HepG2 (cell line): ENCODE data around the gene HAT1. TPM values are rescaled to one million over a fixed set of nuclear protein-coding genes. Genes with fewer than 3 reads are reported as not detected.
A peak's percentile ranks its signal among the peaks of the same experiment; 100 is the strongest.

Source experiments
- AGO1 ChIP-seq: fragments of 200-400 bp; formaldehyde crosslinking; IDR thresholded peaks from 2 replicates; pipeline ENCODE4 v1.6.1; 2017; ENCODE audit warnings: mild to moderate bottlenecking, low read depth, low read length, moderate library complexity; ENCODE audit not compliant: poor library complexity, severe bottlenecking
- ATF7-NPFF ChIP-seq: sonication (generic); formaldehyde crosslinking; IDR thresholded peaks from 2 replicates; pipeline ENCODE4 v1.8.1; 2023; ENCODE audit warnings: mild to moderate bottlenecking, low read depth, missing genetic modification reagents, moderate library complexity
- HINFP ChIP-seq: sonication (generic); formaldehyde crosslinking; IDR thresholded peaks from 2 replicates; pipeline ENCODE4 v1.4.0; 2020; ENCODE audit warnings: low read depth, mild to moderate bottlenecking, missing genetic modification reagents
- IKZF4 ChIP-seq: sonication (generic); formaldehyde crosslinking; IDR thresholded peaks from 2 replicates; pipeline ENCODE4 v1.5.1; 2020; ENCODE audit warnings: borderline replicate concordance, mild to moderate bottlenecking, low read depth, missing genetic modification reagents; ENCODE audit errors: not compliant biosample characterization
- MTA1 ChIP-seq: sonication (generic); formaldehyde crosslinking; IDR thresholded peaks from 2 replicates; pipeline ENCODE4 v1.4.0; 2020; ENCODE audit warnings: missing genetic modification reagents, mild to moderate bottlenecking, borderline replicate concordance
- NFE2 ChIP-seq: sonication (generic); formaldehyde crosslinking; IDR thresholded peaks from 2 replicates; pipeline ENCODE4 v1.4.0; 2020; ENCODE audit warnings: missing genetic modification reagents
- NR2C2 ChIP-seq: sonication (generic); formaldehyde crosslinking; IDR thresholded peaks from 2 replicates; pipeline ENCODE4 v1.4.0; 2020; ENCODE audit warnings: missing genetic modification reagents, mild to moderate bottlenecking, moderate library complexity, borderline replicate concordance
- PREB ChIP-seq: sonication (generic); formaldehyde crosslinking; IDR thresholded peaks from 2 replicates; pipeline ENCODE4 v1.4.0; 2020; ENCODE audit warnings: missing genetic modification reagents
- RELA ChIP-seq: sonication (generic); formaldehyde crosslinking; IDR thresholded peaks from 2 replicates; pipeline ENCODE4 v1.4.0; 2020; ENCODE audit warnings: missing genetic modification reagents
- SMC3 ChIP-seq: IDR thresholded peaks from 2 replicates; pipeline ENCODE4 v1.6.1; 2011; ENCODE audit warnings: low read length, improper control_type of control experiment
- SP140L ChIP-seq: sonication (generic); formaldehyde crosslinking; IDR thresholded peaks from 2 replicates; pipeline ENCODE4 v1.4.0; 2020; ENCODE audit warnings: missing genetic modification reagents, borderline replicate concordance
- ZBTB1 ChIP-seq: sonication (generic); formaldehyde crosslinking; IDR thresholded peaks from 2 replicates; pipeline ENCODE4 v1.4.0; 2020; ENCODE audit warnings: missing genetic modification reagents, borderline replicate concordance
- ZBTB14 ChIP-seq: sonication (generic); formaldehyde crosslinking; IDR thresholded peaks from 2 replicates; pipeline ENCODE4 v1.4.0; 2020; ENCODE audit warnings: missing genetic modification reagents
- ZBTB25 ChIP-seq: IDR thresholded peaks from 2 replicates; pipeline ENCODE4 v1.6.1; 2018; ENCODE audit warnings: missing genetic modification reagents
- ZFY ChIP-seq: sonication (generic); formaldehyde crosslinking; IDR thresholded peaks from 2 replicates; pipeline ENCODE4 v1.4.0; 2020; ENCODE audit warnings: missing genetic modification reagents
- ZMAT3 ChIP-seq: sonication (generic); formaldehyde crosslinking; conservative IDR thresholded peaks from 2 replicates; pipeline ENCODE4 v1.7.0; 2021; ENCODE audit warnings: missing genetic modification reagents
- ZNF251 ChIP-seq: sonication (generic); formaldehyde crosslinking; IDR thresholded peaks from 2 replicates; pipeline ENCODE4 v1.9.0; 2021; ENCODE audit warnings: mild to moderate bottlenecking, missing genetic modification reagents
- ZNF296 ChIP-seq: sonication (generic); formaldehyde crosslinking; conservative IDR thresholded peaks from 2 replicates; pipeline ENCODE4 v1.5.0; 2020; ENCODE audit warnings: mild to moderate bottlenecking, missing genetic modification reagents
- ZNF546 ChIP-seq: sonication (generic); formaldehyde crosslinking; conservative IDR thresholded peaks from 2 replicates; pipeline ENCODE4 v1.8.1; 2023; ENCODE audit warnings: mild to moderate bottlenecking, missing genetic modification reagents
- ZNF644 ChIP-seq: IDR thresholded peaks from 2 replicates; pipeline ENCODE4 v1.6.1; 2016; ENCODE audit warnings: low read depth
- polyA plus RNA-seq, 8 experiments: library from polyadenylated mRNA; depleted of rRNA in 3 of 8; stranded (reverse) in 7 of 8; unstranded in 1 of 8; fragments of >200 nt; fragmentation: Illumina TruSeq in 4 of 8; extraction: Trizol in 4 of 8; gene quantifications; 2 replicates each; pipeline versions ENCODE4 v1.2.1 to v1.2.3, GENCODE V29; 2011 to 2016; ENCODE audit warnings: low read depth in 4 of 8, missing spikeins in 1 of 8, mixed read lengths in 1 of 8; ENCODE audit not compliant: insufficient read depth in 1 of 8
- total RNA-seq, 5 experiments: library from RNA; depleted of rRNA; stranded (reverse); fragments of >200 nt; fragmentation: Illumina TruSeq; extraction: Trizol; gene quantifications; 2 replicates each; pipeline ENCODE4 v1.2.3, GENCODE V29; 2016; ENCODE audit warnings: low read depth in 1 of 5

HAT1 gene
- total and polyA plus RNA-seq, 2 of the 13 experiments (the other 11 are each of a cell fraction or from before 2014, with no cell fraction given): 45.4 to 119 TPM

GRCh38 chr2:171999604-172000469, 77.6 kb downstream of the HAT1 start, which contains the start of gene METAP1D (continued):
- TF ChIP-seq ZFY (peak; percentile 82), ZBTB14 (CRISPR knock-in tag) (peak; percentile 97), ATF7-NPFF (CRISPR knock-in tag) (peak; percentile 99), ZNF644 (CRISPR knock-in tag) (peak; percentile 67; the same call in 1 of the 2 replicates), ZBTB25 (CRISPR knock-in tag) (peak; percentile 86), ZMAT3 (CRISPR knock-in tag) (peak; percentile 96), ZNF546 (CRISPR knock-in tag) (peak; percentile 98), MTA1 (CRISPR knock-in tag) (peak; percentile 97), HINFP (CRISPR knock-in tag) (peak; percentile 95), AGO1 (peak; percentile 40), SMC3 (no peak), IKZF4 (CRISPR knock-in tag) (peak; percentile 97), PREB (CRISPR knock-in tag) (peak; percentile 90; the same call in 1 of the 2 replicates), ZNF296 (CRISPR knock-in tag) (0 out of 2 replicates have a peak, but pooled peaks have one; percentile 57), NR2C2 (peak; percentile 83), SP140L (CRISPR knock-in tag) (peak; percentile 81; the same call in 1 of the 2 replicates), RELA (CRISPR knock-in tag) (0 out of 2 replicates have a peak, but pooled peaks have one; percentile 1), ZNF251 (no peak), NFE2 (CRISPR knock-in tag) (no peak; the same call in 1 of the 2 replicates), ZBTB1 (CRISPR knock-in tag) (peak; percentile 79; the same call in 1 of the 2 replicates)
